Chondrocyte (in vitro differentiated cells): ENCODE data around the gene CDRT15. TPM values are rescaled to one million over a fixed set of nuclear protein-coding genes. Genes with fewer than 3 reads are reported as not detected.

ENCODE experiments used
- DNase-seq: peaks from one replicate; pipeline ENCODE4 v3.0.0; 2021; ENCODE audit warnings: mixed read lengths, low spot score
- H3K27ac Mint-ChIP-seq: one replicate; pipeline ENCODE4 v1.8.0; 2021; ENCODE audit warnings: mild to moderate bottlenecking, moderate library complexity, mixed read lengths; ENCODE audit not compliant: unreplicated experiment
- H3K27me3 Mint-ChIP-seq: 2 replicates; pipeline ENCODE4 v1.8.0; 2021; ENCODE audit warnings: low read depth, mixed read lengths
- H3K36me3 Mint-ChIP-seq: 2 replicates; pipeline ENCODE4 v1.8.0; 2021; ENCODE audit warnings: low read depth, mixed read lengths
- H3K4me1 Mint-ChIP-seq: 2 replicates; pipeline ENCODE4 v1.8.0; 2021; ENCODE audit warnings: low read depth, mild to moderate bottlenecking, mixed read lengths
- H3K4me3 Mint-ChIP-seq: one replicate; pipeline ENCODE4 v1.8.0; 2021; ENCODE audit warnings: mild to moderate bottlenecking, moderate library complexity, mixed read lengths; ENCODE audit not compliant: unreplicated experiment
- H3K9me3 Mint-ChIP-seq: 2 replicates; pipeline ENCODE4 v1.8.0; 2021; ENCODE audit warnings: low read depth, mixed read lengths
- total RNA-seq: library from RNA; stranded (reverse); gene quantifications from 3 replicates; pipeline ENCODE4 v1.2.1, GENCODE V29; 2021
- TF ChIP-seq, protein P1 (sequence below): fragments of 200-600 bp; sonication (generic); IDR thresholded peaks from 2 replicates; pipeline ENCODE4 v1.5.0; 2021; ENCODE audit warnings: antibody characterized with exemption, mild to moderate bottlenecking, moderate library complexity

The CDRT15 gene
- total RNA-seq, 1 donor from 2014 or later, result not detected

DNA sequence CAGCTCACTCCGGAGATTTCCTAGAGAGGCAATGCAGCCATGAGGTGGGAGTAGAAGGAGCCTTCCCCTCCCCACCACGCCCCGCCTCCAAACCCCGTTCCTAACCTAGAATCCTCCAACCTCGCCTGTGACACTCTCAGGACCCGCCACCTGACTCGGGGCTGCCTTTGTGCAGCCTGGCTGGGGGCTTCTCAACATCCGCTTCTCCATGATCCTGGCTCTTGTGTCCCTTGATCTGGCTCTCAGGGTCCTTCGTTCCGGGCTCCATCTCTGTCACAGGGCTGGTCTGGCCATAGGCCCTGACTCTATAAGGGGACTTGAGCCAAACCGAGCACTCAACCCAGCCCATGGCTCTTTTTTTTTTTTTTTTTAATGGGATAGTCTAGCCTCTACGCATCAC, 24.3 kb downstream of the CDRT15 start:
- no peak for DNase-seq
- Mint-ChIP-seq H3K9me3 (peaks cover 4% of the 10 kb centered on the region), H3K4me1 (peaks cover 4% of the 10 kb centered on the region), H3K27ac (no peak overlapping the region), H3K36me3 (peaks cover 22% of the 10 kb centered on the region), H3K27me3 (no peaks in the 10 kb centered on the region), H3K4me3 (no peak overlapping the region)
- TF ChIP-seq, protein P1, sequence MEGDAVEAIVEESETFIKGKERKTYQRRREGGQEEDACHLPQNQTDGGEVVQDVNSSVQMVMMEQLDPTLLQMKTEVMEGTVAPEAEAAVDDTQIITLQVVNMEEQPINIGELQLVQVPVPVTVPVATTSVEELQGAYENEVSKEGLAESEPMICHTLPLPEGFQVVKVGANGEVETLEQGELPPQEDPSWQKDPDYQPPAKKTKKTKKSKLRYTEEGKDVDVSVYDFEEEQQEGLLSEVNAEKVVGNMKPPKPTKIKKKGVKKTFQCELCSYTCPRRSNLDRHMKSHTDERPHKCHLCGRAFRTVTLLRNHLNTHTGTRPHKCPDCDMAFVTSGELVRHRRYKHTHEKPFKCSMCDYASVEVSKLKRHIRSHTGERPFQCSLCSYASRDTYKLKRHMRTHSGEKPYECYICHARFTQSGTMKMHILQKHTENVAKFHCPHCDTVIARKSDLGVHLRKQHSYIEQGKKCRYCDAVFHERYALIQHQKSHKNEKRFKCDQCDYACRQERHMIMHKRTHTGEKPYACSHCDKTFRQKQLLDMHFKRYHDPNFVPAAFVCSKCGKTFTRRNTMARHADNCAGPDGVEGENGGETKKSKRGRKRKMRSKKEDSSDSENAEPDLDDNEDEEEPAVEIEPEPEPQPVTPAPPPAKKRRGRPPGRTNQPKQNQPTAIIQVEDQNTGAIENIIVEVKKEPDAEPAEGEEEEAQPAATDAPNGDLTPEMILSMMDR, result no peak

DNA sequence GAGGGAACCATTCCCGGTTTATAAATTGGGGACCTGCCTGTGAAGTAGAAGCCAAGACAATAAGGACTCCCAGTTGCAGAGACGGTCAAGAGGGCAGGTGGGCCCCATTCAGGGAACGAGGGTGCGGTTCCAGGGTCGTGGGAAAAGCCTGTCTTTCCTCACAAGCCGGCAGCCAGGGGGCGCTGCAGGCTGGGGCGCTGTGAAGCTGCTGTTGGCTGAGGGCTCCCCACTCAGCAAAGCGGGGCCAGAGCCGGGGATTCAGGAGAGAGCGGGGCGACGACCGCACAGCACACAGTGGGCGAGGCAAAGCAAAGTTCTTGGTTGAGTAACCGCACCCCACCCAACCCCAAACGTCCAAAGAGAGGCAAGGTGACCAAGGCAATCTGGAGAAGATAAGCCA, 24.9 kb downstream of the CDRT15 start:
- TF ChIP-seq, protein P1, result peak; percentile 42
- Mint-ChIP-seq H3K4me1 (peaks cover 4% of the 10 kb centered on the region), H3K27ac (no peak overlapping the region), H3K36me3 (peaks cover 23% of the 10 kb centered on the region), H3K27me3 (no peaks in the 10 kb centered on the region), H3K4me3 (no peak overlapping the region), H3K9me3 (peaks cover 4% of the 10 kb centered on the region)
- DNase-seq, result no peak

DNA sequence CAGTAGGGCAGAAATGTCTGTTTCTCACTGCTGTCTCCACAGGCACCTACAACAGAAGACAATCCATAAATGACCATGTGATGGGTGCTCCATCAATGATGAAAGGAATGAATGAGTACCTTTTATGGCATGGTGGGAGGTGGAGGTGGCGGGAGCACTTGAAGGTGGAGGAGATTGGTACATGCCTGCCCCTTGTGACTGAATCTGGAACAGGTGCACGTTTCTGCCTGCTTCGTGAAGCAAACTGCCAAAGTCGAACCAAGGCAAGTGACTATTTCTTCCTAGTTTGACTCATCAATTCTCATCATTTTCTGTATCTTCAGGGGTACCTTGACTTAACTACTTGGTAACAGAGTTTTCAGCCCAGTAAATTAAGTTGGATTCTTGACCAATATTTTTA, 25.4 kb downstream of the CDRT15 start:
- Mint-ChIP-seq H3K9me3 (peaks cover 4% of the 10 kb centered on the region), H3K27ac (no peak overlapping the region), H3K4me3 (no peak overlapping the region), H3K36me3 (peaks cover 22% of the 10 kb centered on the region), H3K27me3 (no peaks in the 10 kb centered on the region), H3K4me1 (peaks cover 4% of the 10 kb centered on the region)
- TF ChIP-seq, protein P1, result no peak
- no peak for DNase-seq

DNA sequence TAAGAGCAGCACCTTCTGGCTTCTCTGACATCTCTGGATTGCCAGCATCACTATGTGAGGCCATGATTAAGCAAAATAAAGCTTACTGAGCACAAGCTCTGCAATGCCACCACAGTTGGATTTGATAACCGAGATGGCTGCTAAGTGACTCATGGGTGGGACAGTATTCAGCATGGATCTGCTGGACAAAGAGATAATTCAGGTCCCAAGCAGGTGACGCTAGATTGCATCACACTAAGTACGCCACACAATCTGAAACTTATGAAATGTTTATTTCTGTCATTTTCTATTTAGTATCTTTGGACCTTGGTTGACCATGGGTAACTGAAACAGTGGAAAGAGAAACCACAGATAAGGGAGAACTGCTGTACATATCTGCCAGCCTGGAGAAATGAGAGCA, 27.4 kb downstream of the CDRT15 start:
- TF ChIP-seq, protein P1, result no peak
- Mint-ChIP-seq H3K36me3 (peaks cover 24% of the 10 kb centered on the region), H3K27ac (no peak overlapping the region), H3K4me1 (peaks cover 8% of the 10 kb centered on the region), H3K27me3 (no peaks in the 10 kb centered on the region), H3K9me3 (peaks cover 4% of the 10 kb centered on the region), H3K4me3 (no peak overlapping the region)
- DNase-seq, result no peak

DNA sequence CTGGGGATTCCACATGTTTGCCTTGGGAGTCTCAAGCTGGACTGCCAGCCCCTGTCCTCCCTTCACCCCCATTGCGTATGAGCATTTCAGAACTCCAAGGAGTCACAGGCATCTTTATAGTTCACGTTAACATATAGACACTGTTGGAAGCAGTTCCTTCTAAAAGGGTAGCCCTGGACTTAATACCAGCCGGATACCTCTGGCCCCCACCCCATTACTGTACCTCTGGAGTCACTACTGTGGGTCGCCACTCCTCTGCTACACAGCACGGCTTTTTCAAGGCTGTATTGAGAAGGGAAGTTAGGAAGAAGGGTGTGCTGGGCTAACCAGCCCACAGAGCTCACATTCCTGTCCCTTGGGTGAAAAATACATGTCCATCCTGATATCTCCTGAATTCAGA, 28.9 kb downstream of the CDRT15 start:
- H3K4me1 Mint-ChIP-seq, result peaks cover 4% of the 10 kb centered on the region
- H3K36me3 Mint-ChIP-seq, result peaks cover 24% of the 10 kb centered on the region
- H3K9me3 Mint-ChIP-seq, result peaks cover 4% of the 10 kb centered on the region
- no peaks in the 10 kb centered on the region for H3K27me3 Mint-ChIP-seq
- H3K27ac Mint-ChIP-seq, result no peak overlapping the region
- TF ChIP-seq, protein P1, result no peak
- H3K4me3 Mint-ChIP-seq, result no peak overlapping the region
- no peak for DNase-seq
